WERI-Rb-1 (cell line): Measurements from ENCODE around the gene CAMSAP2.

Source experiments
- DNase-seq: peaks from one replicate; pipeline ENCODE4 v3.0.0-alpha.2; 2020
- H3K27ac ChIP-seq: fragments of 250-450 bp; sonication (Bioruptor Pico); 2 replicates; pipeline ENCODE4 v1.5.1; 2020; ENCODE audit warnings: mild to moderate bottlenecking, moderate library complexity
- H3K27me3 ChIP-seq: fragments of 250-450 bp; sonication (Bioruptor Pico); 2 replicates; pipeline ENCODE4 v1.5.1; 2021; ENCODE audit warnings: mild to moderate bottlenecking, low read depth, moderate library complexity; ENCODE audit not compliant: insufficient read depth, severe bottlenecking
- H3K36me3 ChIP-seq: fragments of 250-450 bp; sonication (Bioruptor Pico); 2 replicates; pipeline ENCODE4 v1.5.1; 2020; ENCODE audit warnings: mild to moderate bottlenecking, moderate library complexity
- H3K4me3 ChIP-seq: 2 replicates; pipeline ENCODE4 v1.5.1; 2011; ENCODE audit warnings: low read depth, mild to moderate bottlenecking, control low read depth, low read length
- H3K9me3 ChIP-seq: fragments of 250-450 bp; sonication (Bioruptor Pico); 2 replicates; pipeline ENCODE4 v1.5.1; 2021; ENCODE audit warnings: mild to moderate bottlenecking, moderate library complexity; ENCODE audit not compliant: severe bottlenecking
- CTCF ChIP-seq: IDR thresholded peaks from 2 replicates; pipeline ENCODE4 v1.5.1; 2011; ENCODE audit warnings: low read depth, mild to moderate bottlenecking, control low read depth, inconsistent platforms, low read length

CAMSAP2 gene

GRCh38 chr1:200909071-200909470, 170.4 kb downstream of the CAMSAP2 start:
- TF ChIP-seq CTCF, result no peak
- no peaks in the 10 kb centered on the region for H3K27me3 ChIP-seq
- no peak overlapping the region for H3K4me3 ChIP-seq
- no peak overlapping the region for H3K27ac ChIP-seq
- no peak for DNase-seq
- no peaks in the 10 kb centered on the region for H3K9me3 ChIP-seq
- peaks cover 24% of the 10 kb centered on the region for H3K36me3 ChIP-seq

GRCh38 chr1:200909757-200910239, 171.1 kb downstream of the CAMSAP2 start:
- no peak for DNase-seq
- no peaks in the 10 kb centered on the region for H3K27me3 ChIP-seq
- H3K36me3 ChIP-seq, result peaks cover 24% of the 10 kb centered on the region
- no peak for TF ChIP-seq CTCF
- no peak overlapping the region for H3K4me3 ChIP-seq
- no peak overlapping the region for H3K27ac ChIP-seq
- H3K9me3 ChIP-seq, result no peaks in the 10 kb centered on the region
